Transverse colon (tissue), 4 donors: ENCODE results near the gene LIN37.

Experiments used
- POLR2A ChIP-seq: fragments of 450-650 bp; IDR thresholded peaks from one replicate; pipeline ENCODE4 v1.6.1; 2016; ENCODE audit warnings: antibody characterized with exemption, mild to moderate bottlenecking, moderate library complexity
- POLR2AphosphoS5 ChIP-seq, 3 donors: sonication (generic); formaldehyde crosslinking; IDR thresholded peaks; one replicate each; pipeline ENCODE4 v1.6.1; 2016; ENCODE audit warnings: antibody characterized with exemption in 3 of 3
- TF ChIP-seq, protein P1 (sequence below), 5 experiments: fragments of 200-600 bp in 3 of 5; fragments of 450-650 bp in 2 of 5; sonication (generic) in 3 of 5; IDR thresholded peaks; 1 replicate in 2 of 5; 2 replicates in 3 of 5; pipeline ENCODE4 v1.5.1; 2016 to 2017; ENCODE audit warnings: antibody characterized with exemption in 5 of 5, inconsistent platforms in 3 of 5, mild to moderate bottlenecking in 2 of 5, moderate library complexity in 1 of 5

DNA sequence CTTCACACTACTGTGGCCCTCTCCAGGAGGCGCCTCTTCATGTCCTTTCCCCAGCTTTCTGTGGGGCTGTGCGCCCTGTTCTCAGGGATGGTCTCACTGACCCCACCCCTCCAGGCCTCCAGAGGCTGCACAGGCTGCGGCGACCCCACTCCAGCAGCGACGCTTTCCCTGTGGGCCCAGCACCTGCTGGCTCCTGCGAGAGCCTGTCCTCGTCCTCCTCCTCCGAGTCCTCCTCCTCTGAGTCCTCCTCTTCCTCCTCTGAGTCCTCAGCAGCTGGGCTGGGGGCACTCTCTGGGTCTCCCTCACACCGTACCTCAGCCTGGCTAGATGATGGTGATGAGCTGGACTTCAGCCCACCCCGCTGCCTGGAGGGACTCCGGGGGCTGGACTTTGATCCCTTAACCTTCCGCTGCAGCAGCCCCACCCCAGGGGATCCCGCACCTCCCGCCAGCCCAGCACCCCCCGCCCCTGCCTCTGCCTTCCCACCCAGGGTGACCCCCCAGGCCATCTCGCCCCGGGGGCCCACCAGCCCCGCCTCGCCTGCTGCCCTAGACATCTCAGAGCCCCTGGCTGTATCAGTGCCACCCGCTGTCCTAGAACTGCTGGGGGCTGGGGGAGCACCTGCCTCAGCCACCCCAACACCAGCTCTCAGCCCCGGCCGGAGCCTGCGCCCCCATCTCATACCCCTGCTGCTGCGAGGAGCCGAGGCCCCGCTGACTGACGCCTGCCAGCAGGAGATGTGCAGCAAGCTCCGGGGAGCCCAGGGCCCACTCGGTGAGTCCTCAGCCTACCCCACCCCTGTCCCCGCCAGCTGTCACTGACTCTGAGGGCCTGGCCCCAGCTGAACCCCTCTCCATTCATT lies 38.2 kb downstream of the LIN37 start:
- TF ChIP-seq POLR2A, result no peak
- TF ChIP-seq, protein P1, sequence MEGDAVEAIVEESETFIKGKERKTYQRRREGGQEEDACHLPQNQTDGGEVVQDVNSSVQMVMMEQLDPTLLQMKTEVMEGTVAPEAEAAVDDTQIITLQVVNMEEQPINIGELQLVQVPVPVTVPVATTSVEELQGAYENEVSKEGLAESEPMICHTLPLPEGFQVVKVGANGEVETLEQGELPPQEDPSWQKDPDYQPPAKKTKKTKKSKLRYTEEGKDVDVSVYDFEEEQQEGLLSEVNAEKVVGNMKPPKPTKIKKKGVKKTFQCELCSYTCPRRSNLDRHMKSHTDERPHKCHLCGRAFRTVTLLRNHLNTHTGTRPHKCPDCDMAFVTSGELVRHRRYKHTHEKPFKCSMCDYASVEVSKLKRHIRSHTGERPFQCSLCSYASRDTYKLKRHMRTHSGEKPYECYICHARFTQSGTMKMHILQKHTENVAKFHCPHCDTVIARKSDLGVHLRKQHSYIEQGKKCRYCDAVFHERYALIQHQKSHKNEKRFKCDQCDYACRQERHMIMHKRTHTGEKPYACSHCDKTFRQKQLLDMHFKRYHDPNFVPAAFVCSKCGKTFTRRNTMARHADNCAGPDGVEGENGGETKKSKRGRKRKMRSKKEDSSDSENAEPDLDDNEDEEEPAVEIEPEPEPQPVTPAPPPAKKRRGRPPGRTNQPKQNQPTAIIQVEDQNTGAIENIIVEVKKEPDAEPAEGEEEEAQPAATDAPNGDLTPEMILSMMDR (IDR thresholded peaks at IDR 0.05), result no peak
- TF ChIP-seq POLR2AphosphoS5 (IDR thresholded peaks at IDR 0.05), result no peak
